ENCODE data around the gene DHRS7C. TPM values are rescaled to one million over a fixed set of nuclear protein-coding genes. Genes with fewer than 3 reads are reported as not detected.

Gene DHRS7C
- total and polyA plus RNA-seq, 7 experiments from 2014 or later, result not detected

DNA sequence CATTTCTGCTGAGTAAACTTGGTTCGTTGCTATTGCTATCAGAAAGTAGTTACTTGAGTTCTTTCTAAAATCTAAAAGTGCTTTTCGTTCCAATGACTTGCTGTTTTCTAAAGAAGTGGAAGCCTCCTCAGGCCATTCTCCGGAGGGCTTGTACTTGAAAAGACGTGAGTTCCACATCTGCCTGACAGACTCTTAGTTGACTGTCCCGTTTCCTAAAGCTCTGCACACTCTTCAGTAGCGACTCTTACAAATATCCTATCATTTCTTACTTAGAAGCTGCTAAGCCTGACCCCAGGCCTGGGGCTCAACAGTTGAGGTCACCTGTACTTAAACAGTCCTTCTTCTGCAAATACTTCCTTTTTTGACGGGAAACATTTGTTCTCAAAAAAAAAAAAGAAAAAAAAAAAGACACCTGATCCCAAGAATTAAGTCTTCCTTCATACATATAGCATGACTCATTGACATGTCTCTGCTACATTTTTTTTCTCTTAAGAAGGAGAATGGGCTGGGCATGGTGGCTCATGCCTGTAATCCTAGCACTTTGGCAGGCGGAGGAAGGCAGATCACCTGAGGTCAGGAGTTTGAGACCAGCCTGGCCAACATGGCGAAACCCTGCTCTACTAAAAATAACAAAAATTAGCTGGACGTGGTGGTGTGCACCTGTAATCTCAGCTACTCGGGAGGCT is 61.5 kb downstream of the DHRS7C start:
- Mint-ChIP-seq H3K27me3 (peaks cover 0 to 13% (median 6%) of the 10 kb centered on the region in 5 donors), H3K4me3 (no peak overlapping the region), H3K36me3 (no peaks in the 10 kb centered on the region), H3K27ac (no peak overlapping the region), H3K4me1 (peaks cover 0 to 2% (median 0%) of the 10 kb centered on the region in 7 donors), H3K9me3 (peaks cover 0 to 8% (median 0%) of the 10 kb centered on the region in 11 donors)
- intact Hi-C loops (cut with micrococcal nuclease), result loop anchor here in 1 of 2 donors (1.0 kb wide), 1 partner anchor 38 kb away; no protein-coding TSS in a partner anchor
- H3K9me3 ChIP-seq (ENCODE audit: control insufficient read depth in 2 of 3, low read length in 3 of 3), result no peaks in the 10 kb centered on the region
- H3K27ac ChIP-seq (ENCODE audit: low read depth, low read length), result no peak overlapping the region
- DNase-seq, result no peak
- no peaks in the 10 kb centered on the region for H3K27me3 ChIP-seq (ENCODE audit: control insufficient read depth in 2 of 2, insufficient read depth in 2 of 2, low read length in 2 of 2)
- H3K36me3 ChIP-seq (ENCODE audit: control insufficient read depth in 2 of 3, insufficient read depth in 3 of 3, low read length in 3 of 3), result no peaks in the 10 kb centered on the region
- CTCF ChIA-PET, result no interaction called here
- no peak overlapping the region for H3K4me3 ChIP-seq (ENCODE audit: low read length)
- no peak for ATAC-seq
- H3K4me1 ChIP-seq (ENCODE audit: control insufficient read depth in 2 of 2, insufficient read depth in 2 of 2, low read length in 2 of 2), result no peaks in the 10 kb centered on the region
- POLR2A ChIA-PET, result no interaction called here

- H3K36me3 Mint-ChIP-seq, result no peaks in the 10 kb centered on the region
- peaks cover 0 to 2% (median 0%) of the 10 kb centered on the region in 7 donors for H3K4me1 Mint-ChIP-seq
- POLR2A ChIA-PET, result no interaction called here
- H3K9me3 ChIP-seq (ENCODE audit: control insufficient read depth in 2 of 3, low read length in 3 of 3), result no peaks in the 10 kb centered on the region
- H3K27me3 ChIP-seq (ENCODE audit: control insufficient read depth in 2 of 2, insufficient read depth in 2 of 2, low read length in 2 of 2), result no peaks in the 10 kb centered on the region
- no peaks in the 10 kb centered on the region for H3K36me3 ChIP-seq (ENCODE audit: control insufficient read depth in 2 of 3, insufficient read depth in 3 of 3, low read length in 3 of 3)
- no peak overlapping the region for H3K27ac Mint-ChIP-seq
- H3K4me1 ChIP-seq (ENCODE audit: control insufficient read depth in 2 of 2, insufficient read depth in 2 of 2, low read length in 2 of 2), result no peaks in the 10 kb centered on the region
- H3K4me3 ChIP-seq (ENCODE audit: low read length), result no peak overlapping the region
- peaks cover 0 to 17% (median 6%) of the 10 kb centered on the region in 5 donors for H3K27me3 Mint-ChIP-seq
- CTCF ChIA-PET, result no interaction called here
- intact Hi-C loops (cut with micrococcal nuclease), result loop anchor here in 1 of 2 donors (1.0 kb wide), 1 partner anchor 39 kb away; no protein-coding TSS in a partner anchor
- peak; percentile 60 for ATAC-seq
- no peak overlapping the region for H3K27ac ChIP-seq (ENCODE audit: low read depth, low read length)
- peak in 3 of 9 donors; percentile 10 to 20 (median 15) for DNase-seq
- no peak overlapping the region for H3K4me3 Mint-ChIP-seq
- peaks cover 0 to 2% (median 0%) of the 10 kb centered on the region in 11 donors for H3K9me3 Mint-ChIP-seq
Measured at GRCh38 chr17:9729034-9729650, 62.2 kb downstream of the DHRS7C start.

DNA sequence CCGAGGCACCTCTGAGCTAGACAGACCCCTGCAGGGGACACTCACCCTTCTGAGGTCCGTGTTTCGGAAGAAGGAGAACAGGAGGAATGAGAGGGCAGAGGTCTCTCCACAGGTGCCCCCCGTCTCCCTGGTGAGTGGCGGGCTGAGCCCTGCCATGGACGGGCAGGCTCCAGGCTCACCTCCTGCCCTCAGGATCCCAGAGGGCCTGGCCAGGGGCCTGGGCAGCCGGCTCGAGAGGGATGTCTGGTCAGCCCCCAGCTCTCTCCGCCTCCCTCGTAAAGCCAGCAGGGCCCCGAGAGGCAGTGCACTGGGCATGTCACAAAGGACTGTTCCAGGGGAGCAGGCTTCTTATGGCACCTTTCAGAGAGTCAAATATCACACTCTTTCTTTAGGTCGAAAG is 62.8 kb downstream of the DHRS7C start:
- Mint-ChIP-seq H3K36me3 (no peaks in the 10 kb centered on the region), H3K27me3 (peaks cover 0 to 17% (median 6%) of the 10 kb centered on the region in 5 donors), H3K4me1 (peaks cover 0 to 2% (median 0%) of the 10 kb centered on the region in 7 donors), H3K27ac (no peak overlapping the region), H3K4me3 (no peak overlapping the region), H3K9me3 (peaks cover 0 to 1% (median 0%) of the 10 kb centered on the region in 11 donors)
- Histone ChIP-seq H3K4me3 (ENCODE audit: low read length) (no peak overlapping the region), H3K9me3 (ENCODE audit: control insufficient read depth in 2 of 3, low read length in 3 of 3) (no peaks in the 10 kb centered on the region), H3K27me3 (ENCODE audit: control insufficient read depth in 2 of 2, insufficient read depth in 2 of 2, low read length in 2 of 2) (no peaks in the 10 kb centered on the region), H3K4me1 (ENCODE audit: control insufficient read depth in 2 of 2, insufficient read depth in 2 of 2, low read length in 2 of 2) (no peaks in the 10 kb centered on the region), H3K36me3 (ENCODE audit: control insufficient read depth in 2 of 3, insufficient read depth in 3 of 3, low read length in 3 of 3) (no peaks in the 10 kb centered on the region), H3K27ac (ENCODE audit: low read depth, low read length) (no peak overlapping the region)
- ATAC-seq, result no peak
- intact Hi-C loops (cut with micrococcal nuclease), result no loop called here
- ChIA-PET POLR2A (no interaction called here), CTCF (no interaction called here)
- no peak for DNase-seq

GRCh38 chr17:9728005-9728404 is 63.4 kb downstream of the DHRS7C start:
- ATAC-seq, result no peak
- no peak overlapping the region for H3K27ac ChIP-seq (ENCODE audit: low read depth, low read length)
- no peaks in the 10 kb centered on the region for H3K9me3 ChIP-seq (ENCODE audit: control insufficient read depth in 2 of 3, low read length in 3 of 3)
- intact Hi-C loops (cut with micrococcal nuclease), result no loop called here
- CTCF ChIA-PET, result no interaction called here
- H3K36me3 ChIP-seq (ENCODE audit: control insufficient read depth in 2 of 3, insufficient read depth in 3 of 3, low read length in 3 of 3), result no peaks in the 10 kb centered on the region
- DNase-seq, result no peak
- no peaks in the 10 kb centered on the region for H3K36me3 Mint-ChIP-seq
- peaks cover 0 to 2% (median 0%) of the 10 kb centered on the region in 7 donors for H3K4me1 Mint-ChIP-seq
- peaks cover 0 to 1% (median 0%) of the 10 kb centered on the region in 11 donors for H3K9me3 Mint-ChIP-seq
- no peak overlapping the region for H3K27ac Mint-ChIP-seq
- peaks cover 0 to 17% (median 6%) of the 10 kb centered on the region in 5 donors for H3K27me3 Mint-ChIP-seq
- POLR2A ChIA-PET, result no interaction called here
- H3K4me3 Mint-ChIP-seq, result no peak overlapping the region
- no peak overlapping the region for H3K4me3 ChIP-seq (ENCODE audit: low read length)
- H3K27me3 ChIP-seq (ENCODE audit: control insufficient read depth in 2 of 2, insufficient read depth in 2 of 2, low read length in 2 of 2), result no peaks in the 10 kb centered on the region
- H3K4me1 ChIP-seq (ENCODE audit: control insufficient read depth in 2 of 2, insufficient read depth in 2 of 2, low read length in 2 of 2), result no peaks in the 10 kb centered on the region

DNA sequence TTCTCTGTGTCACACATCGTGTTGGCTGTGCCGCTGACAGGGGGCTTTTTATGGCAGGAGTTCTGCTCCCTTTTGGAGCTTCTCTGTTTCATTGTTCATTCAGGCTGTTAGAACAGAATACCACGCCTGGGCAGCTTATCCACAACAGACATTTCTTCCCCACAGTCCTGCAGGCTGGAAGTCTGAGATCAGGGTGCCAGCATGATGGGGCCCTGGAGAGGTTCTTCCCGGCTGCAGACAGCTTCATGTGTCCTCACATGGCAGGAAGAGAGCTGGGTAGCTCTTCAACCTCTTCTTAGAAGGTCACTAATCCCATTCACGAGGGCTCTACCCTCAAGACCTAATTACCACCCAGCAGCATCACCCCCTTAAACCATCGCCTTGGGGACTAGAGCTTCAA is 65.1 kb downstream of the DHRS7C start:
- H3K9me3 Mint-ChIP-seq, result no peaks in the 10 kb centered on the region
- no peak overlapping the region for H3K4me3 ChIP-seq (ENCODE audit: low read length)
- H3K4me1 Mint-ChIP-seq, result peaks cover 0 to 2% (median 0%) of the 10 kb centered on the region in 7 donors
- no peaks in the 10 kb centered on the region for H3K27me3 ChIP-seq (ENCODE audit: control insufficient read depth in 2 of 2, insufficient read depth in 2 of 2, low read length in 2 of 2)
- ATAC-seq, result no peak
- no peak overlapping the region for H3K27ac ChIP-seq (ENCODE audit: low read depth, low read length)
- H3K27me3 Mint-ChIP-seq, result peaks cover 0 to 17% (median 6%) of the 10 kb centered on the region in 5 donors
- peak overlapping the region in 1 of 9 donors; percentile 16 for H3K27ac Mint-ChIP-seq
- ChIA-PET POLR2A (no interaction called here), CTCF (no interaction called here)
- H3K36me3 ChIP-seq (ENCODE audit: control insufficient read depth in 2 of 3, insufficient read depth in 3 of 3, low read length in 3 of 3), result no peaks in the 10 kb centered on the region
- H3K36me3 Mint-ChIP-seq, result no peaks in the 10 kb centered on the region
- H3K9me3 ChIP-seq (ENCODE audit: control insufficient read depth in 2 of 3, low read length in 3 of 3), result no peaks in the 10 kb centered on the region
- intact Hi-C loops (cut with micrococcal nuclease), result no loop called here
- H3K4me1 ChIP-seq (ENCODE audit: control insufficient read depth in 2 of 2, insufficient read depth in 2 of 2, low read length in 2 of 2), result no peaks in the 10 kb centered on the region
- no peak for DNase-seq
- H3K4me3 Mint-ChIP-seq, result no peak overlapping the region

- H3K9me3 ChIP-seq (ENCODE audit: control insufficient read depth in 2 of 3, low read length in 3 of 3), result no peaks in the 10 kb centered on the region
- Mint-ChIP-seq H3K4me3 (no peak overlapping the region), H3K27me3 (peaks cover 0 to 13% (median 6%) of the 10 kb centered on the region in 5 donors), H3K4me1 (peaks cover 0 to 2% (median 0%) of the 10 kb centered on the region in 7 donors), H3K36me3 (no peaks in the 10 kb centered on the region), H3K9me3 (no peaks in the 10 kb centered on the region), H3K27ac (no peak overlapping the region)
- no peaks in the 10 kb centered on the region for H3K27me3 ChIP-seq (ENCODE audit: control insufficient read depth in 2 of 2, insufficient read depth in 2 of 2, low read length in 2 of 2)
- no peaks in the 10 kb centered on the region for H3K36me3 ChIP-seq (ENCODE audit: control insufficient read depth in 2 of 3, insufficient read depth in 3 of 3, low read length in 3 of 3)
- POLR2A ChIA-PET, result no interaction called here
- no peak for ATAC-seq
- no peak overlapping the region for H3K27ac ChIP-seq (ENCODE audit: low read depth, low read length)
- H3K4me3 ChIP-seq (ENCODE audit: low read length), result no peak overlapping the region
- CTCF ChIA-PET, result no interaction called here
- no peak for DNase-seq
- intact Hi-C loops (cut with micrococcal nuclease), result no loop called here
- no peaks in the 10 kb centered on the region for H3K4me1 ChIP-seq (ENCODE audit: control insufficient read depth in 2 of 2, insufficient read depth in 2 of 2, low read length in 2 of 2)
Measured at GRCh38 chr17:9725575-9725974, 65.8 kb downstream of the DHRS7C start.

Data from naive thymus-derived CD4-positive, alpha-beta T cell (primary cell).